CD14-positive monocyte (primary cell): ENCODE results near the gene CTXN2. TPM values are rescaled to one million over a fixed set of nuclear protein-coding genes. Genes with fewer than 3 reads are reported as not detected.

ENCODE experiments used
- DNase-seq, 3 donors: peaks; one replicate each; pipeline ENCODE4 v3.0.0-alpha.2; 2011 to 2022
- H2AFZ ChIP-seq: 2 replicates; pipeline ENCODE4 v1.6.0; 2012; ENCODE audit warnings: mild to moderate bottlenecking, low read depth, low read length, inconsistent platforms; ENCODE audit not compliant: insufficient read depth, poor library complexity, severe bottlenecking
- H3K27ac ChIP-seq, 2 donors: 1 replicate in 1 of 2; 2 replicates in 1 of 2; pipeline ENCODE4 v1.5.1; 2012 to 2013; ENCODE audit warnings: low read length in 2 of 2, control low read depth in 1 of 2, inconsistent platforms in 1 of 2, low read depth in 1 of 2, mild to moderate bottlenecking in 1 of 2
- H3K27me3 ChIP-seq, 2 donors: one replicate each; pipeline versions ENCODE4 v1.6.0 to v1.6.1; 2011 to 2013; ENCODE audit warnings: low read length in 2 of 2; ENCODE audit not compliant: control insufficient read depth in 2 of 2, insufficient read depth in 2 of 2
- H3K36me3 ChIP-seq, 2 donors: replicated peaks in 1 of 2; 1 replicate in 1 of 2; 2 replicates in 1 of 2; pipeline versions ENCODE4 v1.5.1 to v1.6.1; 2012 to 2013; ENCODE audit warnings: low read length in 2 of 2, control low read depth in 1 of 2, inconsistent platforms in 1 of 2, mild to moderate bottlenecking in 1 of 2; ENCODE audit not compliant: insufficient read depth in 2 of 2, control insufficient read depth in 1 of 2
- H3K4me1 ChIP-seq, 2 donors: 1 replicate in 1 of 2; 2 replicates in 1 of 2; pipeline versions ENCODE4 v1.5.1 to v1.6.1; 2012 to 2013; ENCODE audit warnings: low read length in 2 of 2, control low read depth in 1 of 2, inconsistent platforms in 1 of 2, mild to moderate bottlenecking in 1 of 2, moderate library complexity in 1 of 2; ENCODE audit not compliant: insufficient read depth in 2 of 2, control insufficient read depth in 1 of 2
- H3K4me2 ChIP-seq: replicated peaks from 2 replicates; pipeline ENCODE3; 2012; ENCODE audit warnings: low read length, moderate library complexity, mild to moderate bottlenecking; ENCODE audit not compliant: poor library complexity, severe bottlenecking; ENCODE audit errors: extremely low read depth
- H3K4me3 ChIP-seq, 3 experiments: fragments of 200-600 bp in 1 of 3; sonication (generic) in 1 of 3; replicated peaks in 1 of 3; 1 replicate in 2 of 3; 2 replicates in 1 of 3; pipeline ENCODE4 v1.5.1; 2011 to 2013; ENCODE audit warnings: low read length in 3 of 3, mild to moderate bottlenecking in 3 of 3, control low read depth in 2 of 3, low read depth in 2 of 3, inconsistent platforms in 1 of 3, moderate library complexity in 1 of 3
- H3K79me2 ChIP-seq: 2 replicates; pipeline ENCODE4 v1.6.0; 2012; ENCODE audit warnings: mild to moderate bottlenecking, control low read depth, inconsistent platforms, low read length, moderate library complexity; ENCODE audit not compliant: insufficient read depth
- H3K9ac ChIP-seq: 2 replicates; pipeline ENCODE4 v1.6.0; 2017; ENCODE audit warnings: low read length, mild to moderate bottlenecking; ENCODE audit not compliant: insufficient read depth, poor library complexity, severe bottlenecking
- H3K9me3 ChIP-seq, 2 donors: replicated peaks in 1 of 2; 1 replicate in 1 of 2; 2 replicates in 1 of 2; pipeline versions ENCODE4 v1.5.1 to v1.6.1; 2012 to 2013; ENCODE audit warnings: low read length in 2 of 2, control low read depth in 1 of 2; ENCODE audit not compliant: control insufficient read depth in 1 of 2, insufficient read depth in 1 of 2
- H4K20me1 ChIP-seq: 2 replicates; pipeline ENCODE4 v1.6.0; 2012; ENCODE audit warnings: mild to moderate bottlenecking, low read length, control low read depth, moderate library complexity; ENCODE audit not compliant: insufficient read depth
- H3K27ac Mint-ChIP-seq, 7 donors: one replicate each; pipeline ENCODE4 v1.8.0; 2020; ENCODE audit warnings: mild to moderate bottlenecking in 7 of 7, mixed read lengths in 7 of 7, moderate library complexity in 6 of 7, inconsistent platforms in 2 of 7
- H3K27me3 Mint-ChIP-seq, 3 donors: one replicate each; pipeline ENCODE4 v1.8.0; 2021 to 2022; ENCODE audit warnings: low read depth in 3 of 3, mild to moderate bottlenecking in 3 of 3, mixed read lengths in 3 of 3, moderate library complexity in 3 of 3, inconsistent platforms in 1 of 3
- H3K36me3 Mint-ChIP-seq, 2 donors: one replicate each; pipeline ENCODE4 v1.8.0; 2020; ENCODE audit warnings: mixed read lengths in 2 of 2, inconsistent platforms in 1 of 2, mild to moderate bottlenecking in 1 of 2
- H3K4me1 Mint-ChIP-seq: one replicate; pipeline ENCODE4 v1.8.0; 2020; ENCODE audit warnings: mild to moderate bottlenecking, mixed read lengths
- H3K4me3 Mint-ChIP-seq, 2 donors: one replicate each; pipeline ENCODE4 v1.8.0; 2020; ENCODE audit warnings: mild to moderate bottlenecking in 2 of 2, mixed read lengths in 2 of 2, moderate library complexity in 1 of 2
- H3K9me3 Mint-ChIP-seq, 7 donors: one replicate each; pipeline ENCODE4 v1.8.0; 2020 to 2022; ENCODE audit warnings: mixed read lengths in 7 of 7, mild to moderate bottlenecking in 6 of 7, moderate library complexity in 6 of 7, inconsistent platforms in 2 of 7
- WGBS: methylation state at CpG from one replicate; pipeline ENCODE4 v1.1.5; 2013; ENCODE audit warnings: missing lambda C conversion rate; ENCODE audit not compliant: insufficient coverage; 5-methylcytosine and 5-hydroxymethylcytosine counted together
- intact Hi-C, 2 donors: fragments of 100-400 bp; cut with micrococcal nuclease; formaldehyde crosslinking; loops; one replicate each; pipeline versions ENCODE4 v1.15.0 to v1.15.1; 2023
- polyA plus RNA-seq, 3 donors: library from polyadenylated mRNA; depleted of rRNA in 1 of 3; unstranded in 2 of 3; stranded (reverse) in 1 of 3; fragments of 300-500 nt in 2 of 3; fragments of >200 nt in 1 of 3; fragmentation: Illumina TruSeq in 2 of 3; gene quantifications; 1 replicate in 2 of 3; 2 replicates in 1 of 3; pipeline ENCODE4 v1.2.3, GENCODE V29; 2012 to 2021
- TF ChIP-seq, protein P1 (sequence below): fragments of 200-600 bp; IDR thresholded peaks from one replicate; pipeline ENCODE4 v1.8.0; 2022; ENCODE audit warnings: antibody characterized with exemption, mild to moderate bottlenecking

CTXN2 gene
- polyA plus RNA-seq, 3 donors, result not detected

DNA sequence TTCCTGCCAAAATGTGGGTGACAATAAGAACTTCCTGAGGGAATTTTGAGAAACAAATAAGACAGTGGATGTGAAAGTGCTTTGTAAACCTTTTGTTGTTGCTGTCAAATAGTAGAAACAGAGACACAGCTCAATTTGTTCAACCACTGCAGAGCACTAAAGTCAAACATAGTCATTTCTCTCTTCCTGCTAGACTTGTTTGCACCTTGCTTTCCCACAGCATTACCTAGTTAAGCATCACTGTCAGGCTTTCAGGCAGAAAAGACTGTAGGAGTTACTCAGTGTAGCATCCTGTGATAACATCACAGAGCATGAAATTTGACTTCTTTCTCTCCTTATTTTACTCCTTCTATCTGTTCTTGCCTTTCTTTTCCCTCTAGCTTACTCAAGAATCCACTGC is 41.8 kb downstream of the CTXN2 start:
- Histone ChIP-seq H2AFZ (no peak overlapping the region), H3K27me3 (no peaks in the 10 kb centered on the region), H3K4me2 (no peak overlapping the region), H3K9me3 (no peaks in the 10 kb centered on the region), H3K4me3 (no peak overlapping the region), H3K79me2 (no peaks in the 10 kb centered on the region), H3K9ac (no peak overlapping the region), H3K36me3 (no peaks in the 10 kb centered on the region), H3K4me1 (no peaks in the 10 kb centered on the region), H3K27ac (no peak overlapping the region), H4K20me1 (no peaks in the 10 kb centered on the region)
- H3K27me3 Mint-ChIP-seq, result peaks cover 0 to 4% (median 4%) of the 10 kb centered on the region in 3 donors
- no peaks in the 10 kb centered on the region for H3K4me1 Mint-ChIP-seq
- H3K9me3 Mint-ChIP-seq, result peaks cover 0 to 2% (median 0%) of the 10 kb centered on the region in 7 donors
- H3K27ac Mint-ChIP-seq, result no peak overlapping the region
- no peak overlapping the region for H3K4me3 Mint-ChIP-seq
- no peak for DNase-seq
- intact Hi-C loops, result no loop called here
- TF ChIP-seq, protein P1, sequence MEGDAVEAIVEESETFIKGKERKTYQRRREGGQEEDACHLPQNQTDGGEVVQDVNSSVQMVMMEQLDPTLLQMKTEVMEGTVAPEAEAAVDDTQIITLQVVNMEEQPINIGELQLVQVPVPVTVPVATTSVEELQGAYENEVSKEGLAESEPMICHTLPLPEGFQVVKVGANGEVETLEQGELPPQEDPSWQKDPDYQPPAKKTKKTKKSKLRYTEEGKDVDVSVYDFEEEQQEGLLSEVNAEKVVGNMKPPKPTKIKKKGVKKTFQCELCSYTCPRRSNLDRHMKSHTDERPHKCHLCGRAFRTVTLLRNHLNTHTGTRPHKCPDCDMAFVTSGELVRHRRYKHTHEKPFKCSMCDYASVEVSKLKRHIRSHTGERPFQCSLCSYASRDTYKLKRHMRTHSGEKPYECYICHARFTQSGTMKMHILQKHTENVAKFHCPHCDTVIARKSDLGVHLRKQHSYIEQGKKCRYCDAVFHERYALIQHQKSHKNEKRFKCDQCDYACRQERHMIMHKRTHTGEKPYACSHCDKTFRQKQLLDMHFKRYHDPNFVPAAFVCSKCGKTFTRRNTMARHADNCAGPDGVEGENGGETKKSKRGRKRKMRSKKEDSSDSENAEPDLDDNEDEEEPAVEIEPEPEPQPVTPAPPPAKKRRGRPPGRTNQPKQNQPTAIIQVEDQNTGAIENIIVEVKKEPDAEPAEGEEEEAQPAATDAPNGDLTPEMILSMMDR, result no peak
- no peaks in the 10 kb centered on the region for H3K36me3 Mint-ChIP-seq

DNA sequence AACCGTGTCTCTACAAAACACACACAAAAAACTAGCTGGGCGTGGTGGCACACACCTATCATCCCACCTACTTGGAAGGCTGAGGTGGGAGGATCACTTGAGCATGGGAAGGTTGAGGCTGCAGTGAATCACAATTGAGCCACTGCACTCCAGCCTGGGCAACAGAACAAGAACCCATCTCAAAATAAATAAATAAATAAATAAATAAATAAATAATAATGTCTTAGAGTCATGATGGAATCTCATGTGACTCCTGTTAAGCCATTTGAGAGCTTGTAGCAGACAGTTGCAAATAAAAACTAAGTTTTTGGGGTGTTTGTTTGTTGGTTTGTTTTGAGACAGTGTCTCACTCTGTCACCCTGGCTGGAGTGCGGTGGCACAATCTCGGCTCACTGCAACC is 47.9 kb downstream of the CTXN2 start:
- Histone ChIP-seq H2AFZ (no peak overlapping the region), H3K36me3 (no peaks in the 10 kb centered on the region), H3K9me3 (no peaks in the 10 kb centered on the region), H3K4me3 (no peak overlapping the region), H4K20me1 (no peaks in the 10 kb centered on the region), H3K9ac (no peak overlapping the region), H3K79me2 (no peaks in the 10 kb centered on the region), H3K4me2 (no peak overlapping the region), H3K27me3 (no peaks in the 10 kb centered on the region), H3K4me1 (no peaks in the 10 kb centered on the region), H3K27ac (no peak overlapping the region)
- TF ChIP-seq, protein P1, result no peak
- no peak overlapping the region for H3K4me3 Mint-ChIP-seq
- peaks cover 0 to 4% (median 0%) of the 10 kb centered on the region in 3 donors for H3K27me3 Mint-ChIP-seq
- H3K36me3 Mint-ChIP-seq, result no peaks in the 10 kb centered on the region
- H3K4me1 Mint-ChIP-seq, result no peaks in the 10 kb centered on the region
- whole genome bisulfite sequencing, result 100% methylated on average over 2 of the region's 4 CpGs
- intact Hi-C loops, result no loop called here
- H3K9me3 Mint-ChIP-seq, result no peaks in the 10 kb centered on the region
- no peak overlapping the region for H3K27ac Mint-ChIP-seq
- DNase-seq, result no peak
